ENCODE data around the gene GOLT1B.

The GOLT1B gene

GRCh38 chr12:21562859-21563258 is 61.3 kb downstream of the GOLT1B start:
- no peak for DNase-seq (ENCODE audit: low read depth in 3 of 3, low spot score in 1 of 3)

DNA sequence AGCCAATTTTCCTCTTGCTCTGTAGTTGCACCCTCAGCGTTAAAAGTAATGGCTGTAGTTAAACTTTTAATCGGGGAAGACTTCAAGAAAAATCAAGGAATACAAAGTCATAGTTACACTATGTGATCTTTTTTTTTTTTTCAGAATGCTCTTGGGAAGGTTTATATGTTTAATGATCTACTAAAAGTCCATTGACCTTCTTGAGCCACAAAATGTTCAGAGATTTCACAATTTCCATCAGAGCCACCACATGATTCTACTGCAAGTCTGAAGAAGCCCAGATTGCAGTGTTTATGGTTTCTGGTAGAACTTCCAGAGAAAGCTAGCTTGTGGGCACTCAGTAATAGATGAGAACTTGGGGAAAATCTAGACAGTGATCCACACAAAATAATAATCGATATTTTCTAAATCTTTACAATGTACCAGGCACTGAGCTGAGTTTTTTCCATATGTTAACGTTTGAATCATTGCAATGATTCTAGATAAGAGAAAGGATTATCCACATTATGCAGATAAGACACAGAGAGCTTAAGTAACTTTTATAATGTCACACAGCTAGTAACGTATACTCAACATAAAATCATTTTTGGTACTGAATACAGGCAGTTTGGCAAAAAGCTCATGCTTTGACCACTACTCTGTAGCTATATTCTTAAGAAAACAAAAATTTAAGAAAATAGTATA is 64.8 kb downstream of the GOLT1B start:
- no peak for DNase-seq (ENCODE audit: low read depth in 3 of 3, low spot score in 1 of 3)

DNA sequence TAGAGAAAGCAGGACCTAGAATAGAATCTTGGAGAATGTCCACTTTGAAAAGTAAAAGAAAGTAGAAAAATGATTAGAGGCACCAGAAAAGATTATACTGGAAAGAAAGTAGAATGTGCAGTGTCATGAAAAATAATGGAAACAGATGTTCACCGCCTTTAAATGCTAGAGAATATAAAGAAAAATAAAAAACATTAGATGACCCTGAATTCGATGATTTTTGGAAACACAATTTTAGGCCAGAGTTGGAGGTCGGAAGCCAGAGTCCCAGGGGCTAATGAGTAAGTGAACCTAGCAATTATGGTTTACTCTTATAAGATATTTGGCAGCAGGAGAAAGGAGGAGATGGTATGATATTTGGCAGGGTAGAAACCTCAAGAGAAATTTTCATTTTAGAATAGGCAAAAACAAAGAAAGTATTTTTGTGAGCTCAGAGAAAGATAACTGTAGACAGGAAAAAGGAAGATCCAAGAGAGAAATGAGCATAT is 65.4 kb downstream of the GOLT1B start:
- DNase-seq (ENCODE audit: low read depth in 3 of 3, low spot score in 1 of 3): no peak

Measured in stimulated activated CD4-positive, alpha-beta T cell treated with anti-CD3 and anti-CD28 coated beads, TNF-alpha, amount 100 ng/mL, for 1 hour (primary cell).